MM.1S (cell line): ENCODE data around the gene IFI30.

Source experiments
- CTCF ChIP-seq: fragments of 300-600 bp; sonication (generic); IDR thresholded peaks from 2 replicates; pipeline ENCODE4 v1.5.1; 2016; ENCODE audit warnings: antibody characterized with exemption, low read length, mixed read lengths
- EZH2 ChIP-seq: fragments of 300-600 bp; sonication (generic); optimal IDR thresholded peaks from 2 replicates; pipeline ENCODE3; 2017; ENCODE audit warnings: low read depth, mild to moderate bottlenecking, antibody characterized with exemption, low read length, mixed read lengths
- EZH2phosphoT487 ChIP-seq: fragments of 300-600 bp; sonication (generic); IDR thresholded peaks from 2 replicates; pipeline ENCODE4 v1.6.1; 2018; ENCODE audit warnings: antibody characterized with exemption, low read length

GRCh38 chr19:18197941-18198340, 24.3 kb downstream of the IFI30 start:
- TF ChIP-seq CTCF (no peak), EZH2phosphoT487 (no peak), EZH2 (no peak)
